ENCODE data around the gene POU2F2.

POU2F2 gene

GRCh38 chr19:42125536-42125935 is 6.7 kb downstream of the POU2F2 start:
- no peak for DNase-seq (ENCODE audit: low read depth in 2 of 2)

- no peak for DNase-seq (ENCODE audit: low read depth in 2 of 2)
Measured at GRCh38 chr19:42124386-42124901, 7.8 kb downstream of the POU2F2 start.

GRCh38 chr19:42123765-42124164 is 8.5 kb downstream of the POU2F2 start:
- no peak for DNase-seq (ENCODE audit: low read depth in 2 of 2)

- peak; percentile 78 to 81 for DNase-seq (ENCODE audit: low read depth in 2 of 2)
Measured at GRCh38 chr19:42122691-42123607, 9.3 kb downstream of the POU2F2 start.

GRCh38 chr19:42121656-42122069 is 10.6 kb downstream of the POU2F2 start:
- peak; percentile 81 to 85 for DNase-seq (ENCODE audit: low read depth in 2 of 2)

- no peak for DNase-seq (ENCODE audit: low read depth in 2 of 2)
Measured at GRCh38 chr19:42121036-42121621, 11.1 kb downstream of the POU2F2 start.

GRCh38 chr19:42120276-42120980 is 11.8 kb downstream of the POU2F2 start:
- DNase-seq (ENCODE audit: low read depth in 2 of 2), result no peak

- DNase-seq (ENCODE audit: low read depth in 2 of 2), result no peak
Measured at GRCh38 chr19:42117076-42117475, 15.2 kb downstream of the POU2F2 start.

- no peak for DNase-seq (ENCODE audit: low read depth in 2 of 2)
Measured at GRCh38 chr19:42116308-42117075, 15.8 kb downstream of the POU2F2 start.

- DNase-seq (ENCODE audit: low read depth in 2 of 2), result no peak
Measured at GRCh38 chr19:42115705-42116104, 16.5 kb downstream of the POU2F2 start.

GRCh38 chr19:42115219-42115618 is 17.0 kb downstream of the POU2F2 start:
- DNase-seq (ENCODE audit: low read depth in 2 of 2), result no peak

GRCh38 chr19:42114412-42114811 is 17.8 kb downstream of the POU2F2 start:
- DNase-seq (ENCODE audit: low read depth in 2 of 2), result no peak

GRCh38 chr19:42113641-42114348 is 18.5 kb downstream of the POU2F2 start:
- DNase-seq (ENCODE audit: low read depth in 2 of 2), result no peak

GRCh38 chr19:42111811-42112210 is 20.4 kb downstream of the POU2F2 start:
- no peak for DNase-seq (ENCODE audit: low read depth in 2 of 2)

- no peak for DNase-seq (ENCODE audit: low read depth in 2 of 2)
Measured at GRCh38 chr19:42111384-42111783, 20.9 kb downstream of the POU2F2 start.

GRCh38 chr19:42110658-42111057 is 21.6 kb downstream of the POU2F2 start:
- DNase-seq (ENCODE audit: low read depth in 2 of 2), result no peak

- DNase-seq (ENCODE audit: low read depth in 2 of 2), result no peak
Measured at GRCh38 chr19:42109896-42110295, 22.4 kb downstream of the POU2F2 start.

GRCh38 chr19:42108527-42109389 is 23.5 kb downstream of the POU2F2 start:
- DNase-seq (ENCODE audit: low read depth in 2 of 2), result peak; percentile 67 to 73

- no peak for DNase-seq (ENCODE audit: low read depth in 2 of 2)
Measured at GRCh38 chr19:42105368-42105767, 26.9 kb downstream of the POU2F2 start.

GRCh38 chr19:42102877-42103276 is 29.4 kb downstream of the POU2F2 start:
- no peak for DNase-seq (ENCODE audit: low read depth in 2 of 2)

All from stimulated activated CD8-positive, alpha-beta memory T cell treated with anti-CD3 and anti-CD28 coated beads, Interleukin-15, amount 100 ng/mL, for 48 hours (primary cell).